H9 (cell line): Measurements from ENCODE around the gene MAP7. TPM values are rescaled to one million over a fixed set of nuclear protein-coding genes. Genes with fewer than 3 reads are reported as not detected.

Experiments used
- DNase-seq: peaks from one replicate; pipeline ENCODE4 v3.0.0-alpha.2; 2017
- H2AFZ ChIP-seq: one replicate; pipeline ENCODE4 v1.6.1; 2013; ENCODE audit warnings: mild to moderate bottlenecking, low read length, control low read depth, moderate library complexity
- H2AK5ac ChIP-seq: 2 replicates; pipeline ENCODE4 v1.6.1; 2013; ENCODE audit warnings: low read length, control low read depth, mixed read lengths; ENCODE audit not compliant: insufficient read length
- H2BK120ac ChIP-seq: one replicate; pipeline ENCODE4 v1.6.1; 2013; ENCODE audit warnings: low read depth, mild to moderate bottlenecking, low read length, control low read depth, inconsistent platforms; ENCODE audit not compliant: poor library complexity, severe bottlenecking
- H2BK12ac ChIP-seq: 2 replicates; pipeline ENCODE4 v1.6.1; 2013; ENCODE audit warnings: low read length, control low read depth, mixed read lengths, low read depth; ENCODE audit not compliant: insufficient read length
- H2BK15ac ChIP-seq: 2 replicates; pipeline ENCODE4 v1.6.1; 2013; ENCODE audit warnings: low read depth, low read length, control low read depth
- H2BK20ac ChIP-seq: one replicate; pipeline ENCODE4 v1.6.1; 2013; ENCODE audit warnings: low read depth, mild to moderate bottlenecking, low read length, control low read depth, inconsistent platforms; ENCODE audit not compliant: poor library complexity, severe bottlenecking
- H2BK5ac ChIP-seq: 2 replicates; pipeline ENCODE4 v1.6.1; 2013; ENCODE audit warnings: low read length, control low read depth, mixed read lengths; ENCODE audit not compliant: insufficient read length
- H3K14ac ChIP-seq: 2 replicates; pipeline ENCODE4 v1.6.1; 2013; ENCODE audit warnings: low read length, control low read depth; ENCODE audit not compliant: insufficient read depth
- H3K18ac ChIP-seq: 2 replicates; pipeline ENCODE4 v1.6.1; 2013; ENCODE audit warnings: low read depth, mild to moderate bottlenecking, mixed read lengths, low read length, control low read depth; ENCODE audit not compliant: insufficient read length
- H3K23ac ChIP-seq: 2 replicates; pipeline ENCODE4 v1.6.1; 2013; ENCODE audit warnings: low read length, control low read depth, mixed read lengths, low read depth; ENCODE audit not compliant: insufficient read length
- H3K23me2 ChIP-seq: 2 replicates; pipeline ENCODE4 v1.6.1; 2013; ENCODE audit warnings: low read depth, mild to moderate bottlenecking, mixed read lengths, low read length, control low read depth; ENCODE audit not compliant: insufficient read length, poor library complexity, severe bottlenecking
- H3K27ac ChIP-seq: 2 replicates; pipeline ENCODE4 v1.5.1; 2013; ENCODE audit warnings: low read length, control low read depth, mixed read lengths, low read depth; ENCODE audit not compliant: insufficient read length
- H3K27me3 ChIP-seq: 2 replicates; pipeline ENCODE4 v1.6.1; 2013; ENCODE audit warnings: low read length, control low read depth, inconsistent platforms; ENCODE audit not compliant: insufficient read depth
- H3K4ac ChIP-seq: 2 replicates; pipeline ENCODE4 v1.6.1; 2013; ENCODE audit warnings: low read depth, mild to moderate bottlenecking, control low read depth, inconsistent platforms, low read length, moderate library complexity
- H3K4me1 ChIP-seq: 2 replicates; pipeline ENCODE4 v1.6.1; 2013; ENCODE audit warnings: low read length, control low read depth, inconsistent platforms; ENCODE audit not compliant: insufficient read depth
- H3K4me2 ChIP-seq: 2 replicates; pipeline ENCODE4 v1.6.1; 2013; ENCODE audit warnings: low read length, control low read depth, mixed read lengths; ENCODE audit not compliant: insufficient read length, insufficient read depth
- H3K56ac ChIP-seq: 2 replicates; pipeline ENCODE4 v1.6.1; 2013; ENCODE audit warnings: low read depth, mild to moderate bottlenecking, mixed read lengths, low read length, control low read depth; ENCODE audit not compliant: insufficient read length
- H3K79me1 ChIP-seq: 2 replicates; pipeline ENCODE4 v1.6.1; 2013; ENCODE audit warnings: low read depth, mild to moderate bottlenecking, moderate library complexity, low read length, control low read depth, inconsistent platforms; ENCODE audit not compliant: insufficient read depth, poor library complexity, severe bottlenecking
- H3K79me2 ChIP-seq: 2 replicates; pipeline ENCODE4 v1.6.1; 2013; ENCODE audit warnings: low read length, control low read depth, inconsistent platforms; ENCODE audit not compliant: insufficient read depth
- H3K9ac ChIP-seq: 2 replicates; pipeline ENCODE4 v1.6.1; 2013; ENCODE audit warnings: low read length, control low read depth, mixed read lengths; ENCODE audit not compliant: insufficient read length; ENCODE audit errors: extremely low read depth
- H3K9me3 ChIP-seq: one replicate; pipeline ENCODE4 v1.6.1; 2013; ENCODE audit warnings: low read depth, low read length, inconsistent platforms; ENCODE audit not compliant: control insufficient read depth
- H3T11ph ChIP-seq: one replicate; pipeline ENCODE4 v1.6.1; 2013; ENCODE audit warnings: mild to moderate bottlenecking, low read length, control low read depth, inconsistent platforms
- H4K20me1 ChIP-seq: one replicate; pipeline ENCODE4 v1.6.1; 2013; ENCODE audit not compliant: control insufficient read depth, insufficient read length, insufficient read depth
- H4K5ac ChIP-seq: 2 replicates; pipeline ENCODE4 v1.6.1; 2013; ENCODE audit warnings: low read depth, mild to moderate bottlenecking, mixed read lengths, low read length, control low read depth; ENCODE audit not compliant: insufficient read length
- H4K8ac ChIP-seq: replicated peaks from 2 replicates; pipeline ENCODE4 v1.6.1; 2013; ENCODE audit warnings: low read length, control low read depth, mixed read lengths, low read depth; ENCODE audit not compliant: insufficient read length
- H4K91ac ChIP-seq: 2 replicates; pipeline ENCODE4 v1.6.1; 2013; ENCODE audit warnings: low read depth, mild to moderate bottlenecking, moderate library complexity, mixed read lengths, low read length, control low read depth; ENCODE audit not compliant: insufficient read length
- H3K27ac Mint-ChIP-seq, 3 experiments: 2 replicates in 2 of 3; 3 replicates in 1 of 3; pipeline ENCODE4 v1.8.0; 2020 to 2021; ENCODE audit warnings: mixed read lengths in 3 of 3, mild to moderate bottlenecking in 1 of 3, moderate library complexity in 1 of 3
- H3K27me3 Mint-ChIP-seq: 2 replicates; pipeline ENCODE4 v1.8.0; 2021; ENCODE audit warnings: low read depth, mild to moderate bottlenecking, moderate library complexity, mixed read lengths
- H3K36me3 Mint-ChIP-seq, 3 experiments: 2 replicates in 2 of 3; 3 replicates in 1 of 3; pipeline ENCODE4 v1.8.0; 2020 to 2021; ENCODE audit warnings: low read depth in 3 of 3, mixed read lengths in 3 of 3; ENCODE audit not compliant: insufficient read depth in 1 of 3
- H3K4me1 Mint-ChIP-seq, 2 experiments: 2 replicates each; pipeline ENCODE4 v1.8.0; 2020; ENCODE audit warnings: mixed read lengths in 2 of 2
- H3K4me3 Mint-ChIP-seq, 2 experiments: 2 replicates in 1 of 2; 3 replicates in 1 of 2; pipeline ENCODE4 v1.8.0; 2020 to 2021; ENCODE audit warnings: mild to moderate bottlenecking in 2 of 2, mixed read lengths in 2 of 2, moderate library complexity in 1 of 2
- H3K9me3 Mint-ChIP-seq, 2 experiments: 2 replicates in 1 of 2; 3 replicates in 1 of 2; pipeline ENCODE4 v1.8.0; 2020; ENCODE audit warnings: mild to moderate bottlenecking in 2 of 2, mixed read lengths in 2 of 2, moderate library complexity in 1 of 2
- WGBS: extraction: QIAGEN DNeasy Blood & Tissue Kit; methylation state at CpG from one replicate; pipeline ENCODE4 v1.1.7; 2013; ENCODE audit warnings: missing lambda C conversion rate, low lambda C conversion rate, mixed read lengths; ENCODE audit not compliant: insufficient read length; ENCODE audit errors: extremely low coverage; 5-methylcytosine and 5-hydroxymethylcytosine counted together
- total RNA-seq: library from RNA; stranded (reverse); gene quantifications from 2 replicates; pipeline ENCODE4 v1.2.1, GENCODE V29; 2021
- TF ChIP-seq, protein P1 (sequence below): fragments of 200-600 bp; sonication (generic); conservative IDR thresholded peaks from 3 replicates; pipeline ENCODE4 v1.8.0; 2021; ENCODE audit warnings: antibody characterized with exemption, mild to moderate bottlenecking

The MAP7 gene
- total RNA-seq, 1 experiment from 2014 or later = 51.1 TPM

DNA sequence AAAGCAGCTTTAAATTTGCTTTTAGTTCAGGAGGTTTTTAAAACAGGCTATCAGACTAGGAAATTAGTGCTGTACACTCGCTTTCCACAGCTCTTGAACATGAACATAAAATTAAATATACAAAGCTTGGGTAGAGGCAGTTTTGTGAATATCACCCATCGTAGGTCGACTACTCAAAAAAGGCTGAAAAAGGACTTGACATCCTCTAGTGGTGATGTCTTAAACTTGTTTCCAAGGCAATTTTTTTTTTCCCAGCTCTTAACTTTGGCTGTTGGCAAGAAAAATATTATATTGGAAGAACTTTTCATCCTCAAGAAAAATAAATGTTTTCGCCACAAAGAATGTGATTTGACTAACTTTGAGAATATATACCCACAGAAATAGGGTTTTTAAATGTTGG is 2.9 kb downstream of the MAP7 start:
- no peaks in the 10 kb centered on the region for H3K9me3 ChIP-seq
- no peak overlapping the region for H4K91ac ChIP-seq
- H3K23me2 ChIP-seq = peaks cover 14% of the 10 kb centered on the region
- no CpG with 5 or more reads among the region's 4 CpGs for WGBS
- H3K9ac ChIP-seq = no peak overlapping the region
- no peak overlapping the region for H2AK5ac ChIP-seq
- no peak overlapping the region for H3K4ac ChIP-seq
- H3K27ac ChIP-seq = no peak overlapping the region
- H2BK15ac ChIP-seq = no peak overlapping the region
- no peaks in the 10 kb centered on the region; the same call in 1 of the 2 replicates for H3K27me3 ChIP-seq
- no peak overlapping the region for H3K56ac ChIP-seq
- no peak overlapping the region for H3T11ph ChIP-seq
- TF ChIP-seq, protein P1, sequence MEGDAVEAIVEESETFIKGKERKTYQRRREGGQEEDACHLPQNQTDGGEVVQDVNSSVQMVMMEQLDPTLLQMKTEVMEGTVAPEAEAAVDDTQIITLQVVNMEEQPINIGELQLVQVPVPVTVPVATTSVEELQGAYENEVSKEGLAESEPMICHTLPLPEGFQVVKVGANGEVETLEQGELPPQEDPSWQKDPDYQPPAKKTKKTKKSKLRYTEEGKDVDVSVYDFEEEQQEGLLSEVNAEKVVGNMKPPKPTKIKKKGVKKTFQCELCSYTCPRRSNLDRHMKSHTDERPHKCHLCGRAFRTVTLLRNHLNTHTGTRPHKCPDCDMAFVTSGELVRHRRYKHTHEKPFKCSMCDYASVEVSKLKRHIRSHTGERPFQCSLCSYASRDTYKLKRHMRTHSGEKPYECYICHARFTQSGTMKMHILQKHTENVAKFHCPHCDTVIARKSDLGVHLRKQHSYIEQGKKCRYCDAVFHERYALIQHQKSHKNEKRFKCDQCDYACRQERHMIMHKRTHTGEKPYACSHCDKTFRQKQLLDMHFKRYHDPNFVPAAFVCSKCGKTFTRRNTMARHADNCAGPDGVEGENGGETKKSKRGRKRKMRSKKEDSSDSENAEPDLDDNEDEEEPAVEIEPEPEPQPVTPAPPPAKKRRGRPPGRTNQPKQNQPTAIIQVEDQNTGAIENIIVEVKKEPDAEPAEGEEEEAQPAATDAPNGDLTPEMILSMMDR = peak; percentile 77
- Mint-ChIP-seq H3K4me3 (no peak overlapping the region; a peak in 1 of 5 replicates), H3K27ac (no peak overlapping the region), H3K27me3 (peaks cover 17% of the 10 kb centered on the region), H3K9me3 (no peaks in the 10 kb centered on the region), H3K4me1 (peaks cover 54 to 58% of the 10 kb centered on the region in 2 experiments), H3K36me3 (peaks cover 0 to 2% (median 0%) of the 10 kb centered on the region in 3 experiments; a peak in 2 of 7 replicates)
- H2BK12ac ChIP-seq = no peak overlapping the region
- H2BK20ac ChIP-seq = no peak overlapping the region
- no peak overlapping the region for H3K23ac ChIP-seq
- DNase-seq = no peak
- no peak overlapping the region for H3K18ac ChIP-seq
- peaks cover 8% of the 10 kb centered on the region; the same call in 1 of the 2 replicates for H3K4me1 ChIP-seq
- no peak overlapping the region for H4K5ac ChIP-seq
- H3K4me2 ChIP-seq = no peak overlapping the region
- H4K8ac ChIP-seq = no peak overlapping the region
- H3K79me2 ChIP-seq = peaks cover 16% of the 10 kb centered on the region; the same call in 1 of the 2 replicates
- H2BK120ac ChIP-seq = no peak overlapping the region
- peaks cover 5% of the 10 kb centered on the region for H3K79me1 ChIP-seq
- H3K14ac ChIP-seq = no peak overlapping the region
- H2AFZ ChIP-seq = no peak overlapping the region
- H2BK5ac ChIP-seq = no peak overlapping the region
- H4K20me1 ChIP-seq = peaks cover 2% of the 10 kb centered on the region
